Measurements from ENCODE around the gene NAT16. TPM values are rescaled to one million over a fixed set of nuclear protein-coding genes. Genes with fewer than 3 reads are reported as not detected.

NAT16 gene
- total and polyA plus RNA-seq, 2 of the 13 experiments (the other 11 are each of a cell fraction or from before 2014, with no cell fraction given): 0.04 TPM; not detected in 1

- peak; percentile 59; the same call in 1 of the 2 replicates for TF ChIP-seq ZNF318 (CRISPR knock-in tag; IDR thresholded peaks at IDR 0.05)
- peak; percentile 98 for TF ChIP-seq SATB2 (CRISPR knock-in tag; IDR thresholded peaks at IDR 0.05)
- no peak; the same call in 1 of the 2 replicates for TF ChIP-seq ZSCAN22 (CRISPR knock-in tag; IDR thresholded peaks at IDR 0.05)
- TF ChIP-seq YEATS2 (CRISPR knock-in tag; IDR thresholded peaks at IDR 0.05; ENCODE audit: borderline replicate concordance): peak; percentile 90; the same call in 1 of the 2 replicates
- TF ChIP-seq ARHGAP35 (CRISPR knock-in tag; IDR thresholded peaks at IDR 0.05; ENCODE audit: borderline replicate concordance): peak; percentile 94
- peak; percentile 89; the same call in 1 of the 2 replicates for TF ChIP-seq ZNF639 (CRISPR knock-in tag; conservative IDR thresholded peaks at IDR 0.05)
- peak; percentile 90; the same call in 1 of the 2 replicates for TF ChIP-seq ZNF660 (CRISPR knock-in tag; IDR thresholded peaks at IDR 0.05; ENCODE audit: borderline replicate concordance, low read depth)
- peak; percentile 61; the same call in 1 of the 2 replicates for TF ChIP-seq FOSL1 (CRISPR knock-in tag; IDR thresholded peaks at IDR 0.05; ENCODE audit: borderline replicate concordance)
- TF ChIP-seq IRX3 (CRISPR knock-in tag; IDR thresholded peaks at IDR 0.05; ENCODE audit: borderline replicate concordance, low read depth): peak; percentile 97
- peak; percentile 87; the same call in 1 of the 2 replicates for TF ChIP-seq PAX8 (CRISPR knock-in tag; IDR thresholded peaks at IDR 0.05; ENCODE audit: borderline replicate concordance)
- no peak for TF ChIP-seq HMGA1 (CRISPR knock-in tag; conservative IDR thresholded peaks at IDR 0.05)
- peak; percentile 85; the same call in 1 of the 2 replicates for TF ChIP-seq RELA (CRISPR knock-in tag; IDR thresholded peaks at IDR 0.05)
- peak; percentile 95 for TF ChIP-seq ZNF335 (CRISPR knock-in tag; IDR thresholded peaks at IDR 0.05)
- TF ChIP-seq JUN (CRISPR knock-in tag; IDR thresholded peaks at IDR 0.05): 0 out of 2 replicates have a peak, but pooled peaks have one; percentile 43
- TF ChIP-seq HMG20A (CRISPR knock-in tag; IDR thresholded peaks at IDR 0.05; ENCODE audit: borderline replicate concordance): 0 out of 2 replicates have a peak, but pooled peaks have one; percentile 34
- TF ChIP-seq GTF2F1 (IDR thresholded peaks at IDR 0.05; ENCODE audit: low read length): no peak
- peak; percentile 93 for TF ChIP-seq GZF1 (CRISPR knock-in tag; IDR thresholded peaks at IDR 0.05)
- 0 out of 2 replicates have a peak, but pooled peaks have one; percentile 33 for TF ChIP-seq SSRP1 (CRISPR knock-in tag; IDR thresholded peaks at IDR 0.05)
- no peak for TF ChIP-seq ZNF496 (CRISPR knock-in tag; IDR thresholded peaks at IDR 0.05; ENCODE audit: insufficient replicate concordance)
- peak; percentile 98 for TF ChIP-seq MAF1 (CRISPR knock-in tag; IDR thresholded peaks at IDR 0.05; ENCODE audit: borderline replicate concordance)
Observed at GRCh38 chr7:101165075-101165957, 14.8 kb downstream of the NAT16 start, which contains the start of gene VGF (continued).
